Calu3 (cell line): ENCODE data around the gene TUBA4B. TPM values are rescaled to one million over a fixed set of nuclear protein-coding genes. Genes with fewer than 3 reads are reported as not detected.

Source experiments
- BruUV-seq: library from RNA; stranded (reverse); fragments of 400-500 nt; replicated peaks from 2 replicates; lab custom pipeline; 2021; lab: Mats Ljungman, UMichigan
- CTCF ChIA-PET: fragments of 300-600 bp; sonication (Branson Sonifier 250); formaldehyde crosslinking; loops from one replicate; lab custom pipeline; 2022; ENCODE audit warnings: antibody characterized with exemption; lab: Charles Lee
- DNase-seq: peaks from one replicate; pipeline ENCODE4 v3.0.0; 2022
- H3K27ac Mint-ChIP-seq: one replicate; pipeline ENCODE4 v1.8.0; 2022; ENCODE audit warnings: mixed read lengths; ENCODE audit not compliant: unreplicated experiment
- H3K27me3 Mint-ChIP-seq: one replicate; pipeline ENCODE4 v1.8.0; 2022; ENCODE audit warnings: mixed read lengths; ENCODE audit not compliant: unreplicated experiment
- H3K36me3 Mint-ChIP-seq: one replicate; pipeline ENCODE4 v1.8.0; 2022; ENCODE audit warnings: mild to moderate bottlenecking, moderate library complexity, mixed read lengths; ENCODE audit not compliant: insufficient read depth, unreplicated experiment
- H3K4me1 Mint-ChIP-seq: one replicate; pipeline ENCODE4 v1.8.0; 2022; ENCODE audit warnings: mild to moderate bottlenecking, low read depth, mixed read lengths; ENCODE audit not compliant: unreplicated experiment
- H3K4me3 Mint-ChIP-seq: one replicate; pipeline ENCODE4 v1.8.0; 2022; ENCODE audit warnings: mild to moderate bottlenecking, low read depth, moderate library complexity, mixed read lengths; ENCODE audit not compliant: unreplicated experiment
- H3K9me3 Mint-ChIP-seq: one replicate; pipeline ENCODE4 v1.8.0; 2022; ENCODE audit warnings: low read depth, mixed read lengths; ENCODE audit not compliant: unreplicated experiment
- intact Hi-C: fragments of 100-400 bp; cut with micrococcal nuclease; formaldehyde crosslinking; loops from one replicate; pipeline ENCODE4 v1.10.0; 2022; ENCODE audit not compliant: unreplicated experiment
- total RNA-seq: library from RNA; stranded (reverse); gene quantifications from 2 replicates; pipeline ENCODE4 v1.2.3, GENCODE V29; 2022
- TF ChIP-seq, protein P1 (sequence below): fragments of 200-600 bp; IDR thresholded peaks from one replicate; pipeline ENCODE4 v1.8.0; 2022; ENCODE audit warnings: antibody characterized with exemption; ENCODE audit not compliant: unreplicated experiment

TUBA4B gene
- total RNA-seq, 1 experiment from 2014 or later = not detected

DNA sequence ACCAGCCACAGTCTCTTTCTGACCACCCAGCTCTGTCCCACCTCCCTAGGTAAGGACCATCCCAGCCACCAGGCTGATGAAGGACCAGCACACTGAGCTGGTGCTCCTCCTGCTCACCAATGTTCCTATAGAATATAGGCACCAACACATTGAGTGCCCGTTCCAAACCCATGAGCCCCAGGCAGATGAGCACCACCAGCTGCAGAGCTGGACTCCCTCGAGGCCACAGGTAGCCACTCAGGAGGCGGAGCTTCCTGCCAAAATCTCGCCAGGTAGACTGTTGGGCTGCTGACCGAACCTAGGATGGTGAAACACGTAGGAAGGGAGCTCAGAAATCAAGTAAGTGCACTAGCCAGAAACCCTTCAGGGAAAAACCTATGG lies 36.5 kb upstream of the TUBA4B start:
- Mint-ChIP-seq H3K27me3 (no peaks in the 10 kb centered on the region), H3K4me1 (peaks cover 18% of the 10 kb centered on the region), H3K4me3 (peak overlapping the region; percentile 28), H3K36me3 (peaks cover 38% of the 10 kb centered on the region), H3K9me3 (no peaks in the 10 kb centered on the region), H3K27ac (no peak overlapping the region)
- intact Hi-C loops = loop anchor here (5.0 to 10.0 kb wide), 2 partner anchors 52 to 61 kb away; partner anchors contain the start of genes DNAJB2 and NHEJ1
- no TSS peak for BruUV-seq
- TF ChIP-seq, protein P1, sequence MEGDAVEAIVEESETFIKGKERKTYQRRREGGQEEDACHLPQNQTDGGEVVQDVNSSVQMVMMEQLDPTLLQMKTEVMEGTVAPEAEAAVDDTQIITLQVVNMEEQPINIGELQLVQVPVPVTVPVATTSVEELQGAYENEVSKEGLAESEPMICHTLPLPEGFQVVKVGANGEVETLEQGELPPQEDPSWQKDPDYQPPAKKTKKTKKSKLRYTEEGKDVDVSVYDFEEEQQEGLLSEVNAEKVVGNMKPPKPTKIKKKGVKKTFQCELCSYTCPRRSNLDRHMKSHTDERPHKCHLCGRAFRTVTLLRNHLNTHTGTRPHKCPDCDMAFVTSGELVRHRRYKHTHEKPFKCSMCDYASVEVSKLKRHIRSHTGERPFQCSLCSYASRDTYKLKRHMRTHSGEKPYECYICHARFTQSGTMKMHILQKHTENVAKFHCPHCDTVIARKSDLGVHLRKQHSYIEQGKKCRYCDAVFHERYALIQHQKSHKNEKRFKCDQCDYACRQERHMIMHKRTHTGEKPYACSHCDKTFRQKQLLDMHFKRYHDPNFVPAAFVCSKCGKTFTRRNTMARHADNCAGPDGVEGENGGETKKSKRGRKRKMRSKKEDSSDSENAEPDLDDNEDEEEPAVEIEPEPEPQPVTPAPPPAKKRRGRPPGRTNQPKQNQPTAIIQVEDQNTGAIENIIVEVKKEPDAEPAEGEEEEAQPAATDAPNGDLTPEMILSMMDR = no peak
- CTCF ChIA-PET = interaction anchor here (2.6 kb wide), 1 partner anchor 37 kb away, joined by 10 read pairs; the partner anchor contains the start of genes TUBA4A and TUBA4B
- DNase-seq = no peak

- Mint-ChIP-seq H3K36me3 (peaks cover 49% of the 10 kb centered on the region), H3K4me3 (peak overlapping the region; percentile 74), H3K27me3 (no peaks in the 10 kb centered on the region), H3K9me3 (no peaks in the 10 kb centered on the region), H3K27ac (peak overlapping the region; percentile 75), H3K4me1 (peaks cover 18% of the 10 kb centered on the region)
- intact Hi-C loops = loop anchor here (5.0 to 10.0 kb wide), 2 partner anchors 53 to 59 kb away; partner anchors contain the start of genes DNAJB2 and NHEJ1
- TF ChIP-seq, protein P1 = no peak
- BruUV-seq = no TSS peak
- peak; percentile 51 for DNase-seq
- CTCF ChIA-PET = interaction anchor here (0.7 to 2.6 kb wide), 6 partner anchors 10 to 77 kb away, joined by 3 to 10 read pairs (median 4); partner anchors contain the start of genes TUBA4A and TUBA4B
Observed at GRCh38 chr2:219218217-219218731, 34.8 kb upstream of the TUBA4B start.

GRCh38 chr2:219218732-219219701 lies 34.0 kb upstream of the TUBA4B start, which contains the start of gene ABCB6:
ABCB6 (minus strand) TSS chr2:219218958; CDS start chr2:219218673, 285 bp downstream.
- no TSS peak for BruUV-seq
- TF ChIP-seq, protein P1 = no peak
- peak within 1 kb of the TSS; percentile 74 for H3K4me3 Mint-ChIP-seq
- H3K27me3 Mint-ChIP-seq = no peaks in the 10 kb centered on the region
- CTCF ChIA-PET = interaction anchor here (1.3 to 2.6 kb wide), 2 partner anchors 10 to 35 kb away, joined by 3 to 10 read pairs; partner anchors contain the start of genes TUBA4A and TUBA4B
- peaks cover 55% of the 10 kb centered on the region for H3K36me3 Mint-ChIP-seq
- H3K27ac Mint-ChIP-seq = peak within 1 kb of the TSS; percentile 75
- peaks cover 18% of the 10 kb centered on the region for H3K4me1 Mint-ChIP-seq
- intact Hi-C loops = loop anchor here (5.0 to 10.0 kb wide), 2 partner anchors 54 to 58 kb away; partner anchors contain the start of genes DNAJB2 and NHEJ1
- peak; percentile 79 for DNase-seq
- H3K9me3 Mint-ChIP-seq = no peaks in the 10 kb centered on the region

GRCh38 chr2:219219784-219220532 lies 33.1 kb upstream of the TUBA4B start:
- intact Hi-C loops = loop anchor here (5.0 to 10.0 kb wide), 2 partner anchors 55 to 57 kb away; partner anchors contain the start of genes DNAJB2 and NHEJ1
- no TSS peak for BruUV-seq
- Mint-ChIP-seq H3K9me3 (no peaks in the 10 kb centered on the region), H3K27ac (no peak overlapping the region), H3K4me1 (peaks cover 18% of the 10 kb centered on the region), H3K36me3 (peaks cover 61% of the 10 kb centered on the region), H3K4me3 (no peak overlapping the region), H3K27me3 (no peaks in the 10 kb centered on the region)
- DNase-seq = no peak
- CTCF ChIA-PET = no interaction called here
- TF ChIP-seq, protein P1 = no peak
